ENCODE data around the gene ZBED4.
"Not testable (repeated sequence)": the region's sequence is repeated elsewhere in the genome, so short reads cannot be mapped to it uniquely, and the experiment has no call there.

The ZBED4 gene

DNA sequence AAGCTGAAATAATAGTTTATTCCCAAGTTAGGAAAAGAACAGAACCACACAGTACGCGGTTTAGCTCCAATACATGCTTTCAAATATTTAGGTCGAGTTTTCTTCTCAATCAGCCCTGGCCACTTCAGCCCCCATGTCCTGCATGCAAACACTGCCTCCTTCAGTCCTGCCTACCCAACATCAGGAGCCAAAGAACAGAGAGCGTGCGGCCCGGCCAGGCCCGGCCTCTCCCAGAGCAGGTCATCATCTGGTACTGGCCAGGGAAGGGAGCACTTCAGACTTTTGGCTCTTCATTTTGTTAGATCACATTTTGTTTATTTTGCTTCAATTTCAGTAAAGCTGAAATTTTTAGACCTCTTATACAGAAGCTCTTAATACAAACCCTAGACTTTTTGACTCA, 32.7 kb upstream of the ZBED4 start:
- Histone ChIP-seq H3K9ac (ENCODE audit: low read length) (peak overlapping the region; percentile 17), H3K4me3 (ENCODE audit: low read length) (no peak overlapping the region), H3K27me3 (replicated peaks; ENCODE audit: control insufficient read depth, insufficient read depth, low read length) (no peaks in the 10 kb centered on the region), H3K9me3 (ENCODE audit: control insufficient read depth, low read length) (no peaks in the 10 kb centered on the region), H3K36me3 (ENCODE audit: control insufficient read depth, insufficient read depth, low read length, severe bottlenecking) (peaks cover 68% of the 10 kb centered on the region), H3K4me1 (ENCODE audit: control insufficient read depth, insufficient read depth, low read length) (peaks cover 31% of the 10 kb centered on the region)
- no peak for DNase-seq (ENCODE audit: low read depth)

DNA sequence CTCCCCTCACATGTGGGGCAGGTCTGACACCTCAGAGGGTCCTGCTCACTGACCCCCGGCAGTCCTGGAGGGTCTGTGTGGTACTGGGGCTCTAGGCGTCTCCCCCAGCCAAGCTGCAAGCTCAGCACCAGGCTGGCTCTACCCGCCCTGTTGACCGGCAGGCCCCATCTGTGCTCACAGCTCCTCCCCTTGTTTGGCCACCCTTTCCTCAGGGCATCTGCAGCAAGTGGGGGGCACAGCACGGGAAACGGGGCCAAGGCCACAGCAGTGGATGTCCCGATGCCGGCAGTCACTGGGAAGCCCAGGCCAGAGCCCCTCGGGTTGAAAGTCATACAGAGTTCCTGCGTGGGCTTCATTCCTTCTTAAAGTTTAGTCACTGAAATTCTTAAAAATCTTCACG, 31.9 kb upstream of the ZBED4 start:
- Histone ChIP-seq H3K4me1 (ENCODE audit: control insufficient read depth, insufficient read depth, low read length) (peaks cover 33% of the 10 kb centered on the region), H3K36me3 (ENCODE audit: control insufficient read depth, insufficient read depth, low read length, severe bottlenecking) (peaks cover 63% of the 10 kb centered on the region)
- H3K4me3 ChIP-seq (ENCODE audit: low read length); H3K27me3 ChIP-seq (replicated peaks; ENCODE audit: control insufficient read depth, insufficient read depth, low read length); H3K9ac ChIP-seq (ENCODE audit: low read length); DNase-seq (ENCODE audit: low read depth); H3K9me3 ChIP-seq (ENCODE audit: control insufficient read depth, low read length): not testable (repeated sequence)

DNA sequence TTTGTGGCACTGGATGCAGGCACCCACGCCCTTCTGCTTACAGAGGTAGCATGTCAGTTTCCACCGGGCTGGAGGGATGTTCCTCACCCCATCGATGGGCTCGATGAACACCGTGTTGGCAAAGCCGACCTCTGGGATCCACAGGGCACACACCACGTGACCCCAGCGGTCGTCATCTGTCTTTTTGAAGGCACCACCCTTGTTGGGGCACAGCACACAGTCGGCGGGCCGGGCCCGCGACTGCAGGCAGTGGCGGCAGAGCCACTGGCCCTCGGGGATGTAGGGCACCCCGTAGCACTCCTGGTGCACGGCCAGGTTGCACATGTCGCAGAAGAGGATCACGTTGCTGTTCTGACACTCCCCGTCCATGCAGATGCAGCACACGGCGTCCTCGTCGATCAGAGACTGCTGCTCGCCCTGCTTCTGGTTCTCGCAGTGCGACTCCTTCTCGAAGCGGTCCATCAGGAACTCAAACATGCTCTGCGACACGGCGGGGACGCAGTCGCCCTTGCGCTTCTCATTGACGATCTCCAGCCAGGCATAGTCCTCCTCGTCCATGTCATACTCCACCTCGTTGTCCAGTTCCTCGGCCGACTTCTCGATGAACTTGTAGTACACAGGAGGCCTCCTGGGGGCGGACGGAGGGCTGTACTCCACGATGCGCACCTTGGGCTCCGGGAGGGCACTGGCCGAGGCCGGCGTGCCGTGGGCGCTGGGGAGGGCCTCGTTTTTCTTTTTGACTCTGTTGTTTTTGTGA, 30.2 kb upstream of the ZBED4 start:
- H3K9ac ChIP-seq (ENCODE audit: low read length) = no peak overlapping the region
- no peak overlapping the region for H3K4me3 ChIP-seq (ENCODE audit: low read length)
- no peak for DNase-seq (ENCODE audit: low read depth)
- peaks cover 33% of the 10 kb centered on the region for H3K4me1 ChIP-seq (ENCODE audit: control insufficient read depth, insufficient read depth, low read length)
- H3K36me3 ChIP-seq (ENCODE audit: control insufficient read depth, insufficient read depth, low read length, severe bottlenecking) = peaks cover 46% of the 10 kb centered on the region
- H3K9me3 ChIP-seq (ENCODE audit: control insufficient read depth, low read length) = no peaks in the 10 kb centered on the region
- H3K27me3 ChIP-seq (replicated peaks; ENCODE audit: control insufficient read depth, insufficient read depth, low read length) = no peaks in the 10 kb centered on the region

- Histone ChIP-seq H3K9me3 (ENCODE audit: control insufficient read depth, low read length) (no peaks in the 10 kb centered on the region), H3K27me3 (replicated peaks; ENCODE audit: control insufficient read depth, insufficient read depth, low read length) (no peaks in the 10 kb centered on the region), H3K36me3 (ENCODE audit: control insufficient read depth, insufficient read depth, low read length, severe bottlenecking) (peaks cover 41% of the 10 kb centered on the region), H3K9ac (ENCODE audit: low read length) (peak overlapping the region; percentile 37), H3K4me1 (ENCODE audit: control insufficient read depth, insufficient read depth, low read length) (peaks cover 33% of the 10 kb centered on the region), H3K4me3 (ENCODE audit: low read length) (peak overlapping the region; percentile 87)
- no peak for DNase-seq (ENCODE audit: low read depth)
These were observed 29.3 kb upstream of the ZBED4 start for GRCh38 chr22:49824185-49824925.

- H3K4me1 ChIP-seq (ENCODE audit: control insufficient read depth, insufficient read depth, low read length) = peaks cover 33% of the 10 kb centered on the region
- H3K4me3 ChIP-seq (ENCODE audit: low read length) = peak overlapping the region; percentile 87
- H3K9me3 ChIP-seq (ENCODE audit: control insufficient read depth, low read length) = no peaks in the 10 kb centered on the region
- H3K9ac ChIP-seq (ENCODE audit: low read length) = peak overlapping the region; percentile 93
- H3K36me3 ChIP-seq (ENCODE audit: control insufficient read depth, insufficient read depth, low read length, severe bottlenecking) = peaks cover 40% of the 10 kb centered on the region
- DNase-seq (ENCODE audit: low read depth) = no peak
- no peaks in the 10 kb centered on the region for H3K27me3 ChIP-seq (replicated peaks; ENCODE audit: control insufficient read depth, insufficient read depth, low read length)
These were observed 28.7 kb upstream of the ZBED4 start for GRCh38 chr22:49824936-49825335.

DNA sequence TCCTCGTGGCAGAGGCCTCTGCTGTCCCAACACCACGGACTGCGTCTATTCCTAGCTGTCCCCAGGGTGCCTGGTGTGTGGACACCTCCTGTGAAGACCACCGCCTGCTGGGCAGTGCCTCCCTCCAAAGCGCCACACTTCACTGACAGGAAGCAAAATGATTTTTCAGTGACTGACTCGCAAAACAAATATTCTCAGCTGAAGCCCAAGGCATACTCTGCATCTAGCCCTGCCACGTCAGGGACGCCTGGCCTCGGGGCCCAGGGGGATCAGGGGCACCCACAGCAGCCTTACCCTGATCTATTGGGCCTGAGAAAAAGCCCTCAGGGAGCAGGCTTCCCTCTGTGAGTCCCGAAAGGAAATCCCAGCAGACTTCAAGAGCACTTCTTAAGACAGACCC, 28.2 kb upstream of the ZBED4 start:
- DNase-seq (ENCODE audit: low read depth) = peak; percentile 41
- Histone ChIP-seq H3K27me3 (replicated peaks; ENCODE audit: control insufficient read depth, insufficient read depth, low read length) (no peaks in the 10 kb centered on the region), H3K9ac (ENCODE audit: low read length) (peak overlapping the region; percentile 93), H3K36me3 (ENCODE audit: control insufficient read depth, insufficient read depth, low read length, severe bottlenecking) (peaks cover 35% of the 10 kb centered on the region), H3K4me3 (ENCODE audit: low read length) (peak overlapping the region; percentile 87), H3K4me1 (ENCODE audit: control insufficient read depth, insufficient read depth, low read length) (peaks cover 33% of the 10 kb centered on the region), H3K9me3 (ENCODE audit: control insufficient read depth, low read length) (no peaks in the 10 kb centered on the region)

DNA sequence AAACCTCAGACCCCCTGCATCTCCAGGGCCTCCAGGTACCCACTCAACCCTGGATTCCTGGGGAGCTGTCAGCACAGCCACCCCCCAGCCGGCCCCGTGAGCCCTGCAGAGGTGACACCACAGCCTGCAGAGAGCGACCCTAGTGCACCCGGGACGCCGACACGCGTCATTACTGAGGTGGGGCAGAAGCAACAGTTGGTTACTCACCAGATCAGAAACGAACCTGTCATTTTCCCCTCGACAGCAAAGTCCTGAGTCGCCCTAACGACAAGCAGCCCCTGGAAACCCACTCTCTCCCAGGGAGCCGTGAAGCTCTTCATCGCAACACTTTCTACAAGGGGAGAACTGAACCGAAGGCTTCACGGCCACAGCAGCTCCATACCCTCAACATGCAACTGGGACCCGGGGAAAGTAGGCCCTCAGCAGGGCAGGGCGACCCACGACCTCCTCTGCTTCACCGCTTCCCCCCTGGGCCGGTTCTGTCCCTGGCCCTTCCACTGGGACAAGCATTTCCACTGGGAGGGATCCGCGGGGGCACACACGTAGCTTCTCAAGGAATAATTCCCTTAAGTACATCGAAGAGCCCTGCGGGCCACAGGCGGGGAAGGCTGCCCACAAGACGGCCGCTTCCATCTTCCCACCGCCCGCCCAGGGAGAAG, 27.6 kb upstream of the ZBED4 start:
- Histone ChIP-seq H3K27me3 (replicated peaks; ENCODE audit: control insufficient read depth, insufficient read depth, low read length) (no peaks in the 10 kb centered on the region), H3K9me3 (ENCODE audit: control insufficient read depth, low read length) (peaks cover 2% of the 10 kb centered on the region), H3K9ac (ENCODE audit: low read length) (peak overlapping the region; percentile 93), H3K36me3 (ENCODE audit: control insufficient read depth, insufficient read depth, low read length, severe bottlenecking) (peaks cover 29% of the 10 kb centered on the region), H3K4me1 (ENCODE audit: control insufficient read depth, insufficient read depth, low read length) (peaks cover 28% of the 10 kb centered on the region), H3K4me3 (ENCODE audit: low read length) (peak overlapping the region; percentile 87)
- DNase-seq (ENCODE audit: low read depth) = peak; percentile 53

DNA sequence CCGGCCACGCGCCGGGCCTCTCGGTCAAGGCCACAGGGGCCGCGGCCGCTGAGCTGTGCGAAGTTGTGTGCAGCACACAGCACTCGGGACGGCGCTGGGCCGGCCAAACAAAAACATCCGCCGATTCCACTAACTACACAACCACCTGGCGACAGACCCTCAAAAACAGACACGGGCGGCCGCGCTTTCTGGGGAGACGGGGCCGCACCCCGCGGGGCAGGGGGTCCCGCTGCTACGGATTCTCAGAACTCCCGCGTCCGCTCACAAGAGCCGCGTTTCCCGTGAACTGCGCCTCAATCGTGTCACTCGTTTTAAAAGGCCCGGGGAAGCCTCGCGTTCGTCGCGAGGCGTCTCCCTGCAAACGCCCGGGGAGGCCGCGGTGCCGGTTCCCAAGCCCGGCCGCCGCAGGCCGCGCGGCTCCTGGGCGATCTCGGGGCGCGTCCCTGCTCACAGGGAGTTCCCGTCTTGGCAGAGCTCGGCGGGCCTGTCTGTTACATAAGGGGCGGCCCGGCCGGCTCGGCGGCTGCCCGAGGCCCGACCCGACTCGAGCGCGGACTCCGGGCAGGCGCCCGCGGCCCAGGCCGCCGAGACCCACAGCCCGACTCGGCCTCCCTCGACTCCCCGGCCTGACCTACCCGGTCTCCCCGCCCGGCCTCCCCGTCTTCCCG, 26.9 kb upstream of the ZBED4 start:
- H3K36me3 ChIP-seq (ENCODE audit: control insufficient read depth, insufficient read depth, low read length, severe bottlenecking) = peaks cover 24% of the 10 kb centered on the region
- H3K27me3 ChIP-seq (replicated peaks; ENCODE audit: control insufficient read depth, insufficient read depth, low read length) = no peaks in the 10 kb centered on the region
- H3K4me3 ChIP-seq (ENCODE audit: low read length) = peak overlapping the region; percentile 87
- H3K9me3 ChIP-seq (ENCODE audit: control insufficient read depth, low read length) = peaks cover 4% of the 10 kb centered on the region
- peaks cover 21% of the 10 kb centered on the region for H3K4me1 ChIP-seq (ENCODE audit: control insufficient read depth, insufficient read depth, low read length)
- H3K9ac ChIP-seq (ENCODE audit: low read length) = peak overlapping the region; percentile 93
- peak; percentile 72 for DNase-seq (ENCODE audit: low read depth)

- peak overlapping the region; percentile 93 for H3K9ac ChIP-seq (ENCODE audit: low read length)
- H3K27me3 ChIP-seq (replicated peaks; ENCODE audit: control insufficient read depth, insufficient read depth, low read length) = no peaks in the 10 kb centered on the region
- peaks cover 4% of the 10 kb centered on the region for H3K9me3 ChIP-seq (ENCODE audit: control insufficient read depth, low read length)
- DNase-seq (ENCODE audit: low read depth) = peak; percentile 70
- peaks cover 21% of the 10 kb centered on the region for H3K4me1 ChIP-seq (ENCODE audit: control insufficient read depth, insufficient read depth, low read length)
- peak overlapping the region; percentile 87 for H3K4me3 ChIP-seq (ENCODE audit: low read length)
- peaks cover 21% of the 10 kb centered on the region for H3K36me3 ChIP-seq (ENCODE audit: control insufficient read depth, insufficient read depth, low read length, severe bottlenecking)
These were observed 26.3 kb upstream of the ZBED4 start for GRCh38 chr22:49827271-49827852.

GRCh38 chr22:49827853-49828598, 25.6 kb upstream of the ZBED4 start, which contains the start of gene BRD1:
Gene BRD1, minus strand, starts transcription at chr22:49827873. Its CDS starts 3,556 bp downstream, at chr22:49824317.
- Histone ChIP-seq H3K4me3 (ENCODE audit: low read length) (peak within 1 kb of the TSS; percentile 87), H3K36me3 (ENCODE audit: control insufficient read depth, insufficient read depth, low read length, severe bottlenecking) (peaks cover 14% of the 10 kb centered on the region), H3K9me3 (ENCODE audit: control insufficient read depth, low read length) (peaks cover 4% of the 10 kb centered on the region), H3K27me3 (replicated peaks; ENCODE audit: control insufficient read depth, insufficient read depth, low read length) (no peaks in the 10 kb centered on the region), H3K4me1 (ENCODE audit: control insufficient read depth, insufficient read depth, low read length) (peaks cover 21% of the 10 kb centered on the region), H3K9ac (ENCODE audit: low read length) (peak within 1 kb of the TSS; percentile 93)
- DNase-seq (ENCODE audit: low read depth) = peak; percentile 88

Data from adipocyte (in vitro differentiated cells).